HG03139 (cell line): ENCODE measurements around the gene JUNB.
"Not testable (repeated sequence)": the region's sequence is repeated elsewhere in the genome, so short reads cannot be mapped to it uniquely, and the experiment has no call there.

Source experiments
- ATAC-seq: cut with Tn5 transposase; IDR thresholded peaks from one replicate; pipeline ENCODE4 v1.9.1; 2021; ENCODE audit not compliant: unreplicated experiment

JUNB gene

GRCh38 chr19:12788682-12789097 is 2.6 kb upstream of the JUNB start:
- no peak for ATAC-seq

GRCh38 chr19:12789098-12789903 is 2.0 kb upstream of the JUNB start:
- ATAC-seq = no peak

GRCh38 chr19:12789904-12790619 is 1.2 kb upstream of the JUNB start:
- ATAC-seq = peak; percentile 29

- no peak for ATAC-seq
These were observed 500 bp upstream of the JUNB start for GRCh38 chr19:12790628-12791344.

GRCh38 chr19:12792051-12792852 is 966 bp downstream of the JUNB start:
- ATAC-seq = no peak

GRCh38 chr19:12792853-12793289 is 1.6 kb downstream of the JUNB start:
- no peak for ATAC-seq

- ATAC-seq = no peak
These were observed 2.3 kb downstream of the JUNB start for GRCh38 chr19:12793290-12794195.

- no peak for ATAC-seq
These were observed 3.1 kb downstream of the JUNB start for GRCh38 chr19:12794196-12794941.

- ATAC-seq = no peak
These were observed 3.7 kb downstream of the JUNB start for GRCh38 chr19:12794971-12795381.

GRCh38 chr19:12796146-12797071 is 5.1 kb downstream of the JUNB start:
- ATAC-seq = no peak

- ATAC-seq = no peak
These were observed 5.9 kb downstream of the JUNB start for GRCh38 chr19:12797141-12797587.

GRCh38 chr19:12797607-12798006 is 6.3 kb downstream of the JUNB start:
- ATAC-seq = not testable (repeated sequence)

- ATAC-seq = no peak
These were observed 8.6 kb downstream of the JUNB start for GRCh38 chr19:12799742-12800465.

GRCh38 chr19:12800466-12800770 is 9.1 kb downstream of the JUNB start:
- no peak for ATAC-seq

GRCh38 chr19:12800923-12801465 is 9.7 kb downstream of the JUNB start:
- ATAC-seq = no peak

GRCh38 chr19:12801466-12802266 is 10.4 kb downstream of the JUNB start, which contains the start of the genes PRDX2 and THSD8:
TSS of gene PRDX2 (minus strand) at chr19:12801800. CDS start at chr19:12801261, 539 bp downstream.
TSS of gene THSD8 (plus strand) at chr19:12802069. CDS start at chr19:12802072, 3 bp downstream.
- ATAC-seq = no peak
